ENCODE measurements around the gene ADAMTSL4. TPM values are rescaled to one million over a fixed set of nuclear protein-coding genes. Genes with fewer than 3 reads are reported as not detected.

Gene ADAMTSL4
- total and polyA plus RNA-seq, 9 of the 15 experiments (the other 6 are each of a cell fraction or from before 2014, with no cell fraction given) = 12.7 to 212 (median 35.6) TPM

DNA sequence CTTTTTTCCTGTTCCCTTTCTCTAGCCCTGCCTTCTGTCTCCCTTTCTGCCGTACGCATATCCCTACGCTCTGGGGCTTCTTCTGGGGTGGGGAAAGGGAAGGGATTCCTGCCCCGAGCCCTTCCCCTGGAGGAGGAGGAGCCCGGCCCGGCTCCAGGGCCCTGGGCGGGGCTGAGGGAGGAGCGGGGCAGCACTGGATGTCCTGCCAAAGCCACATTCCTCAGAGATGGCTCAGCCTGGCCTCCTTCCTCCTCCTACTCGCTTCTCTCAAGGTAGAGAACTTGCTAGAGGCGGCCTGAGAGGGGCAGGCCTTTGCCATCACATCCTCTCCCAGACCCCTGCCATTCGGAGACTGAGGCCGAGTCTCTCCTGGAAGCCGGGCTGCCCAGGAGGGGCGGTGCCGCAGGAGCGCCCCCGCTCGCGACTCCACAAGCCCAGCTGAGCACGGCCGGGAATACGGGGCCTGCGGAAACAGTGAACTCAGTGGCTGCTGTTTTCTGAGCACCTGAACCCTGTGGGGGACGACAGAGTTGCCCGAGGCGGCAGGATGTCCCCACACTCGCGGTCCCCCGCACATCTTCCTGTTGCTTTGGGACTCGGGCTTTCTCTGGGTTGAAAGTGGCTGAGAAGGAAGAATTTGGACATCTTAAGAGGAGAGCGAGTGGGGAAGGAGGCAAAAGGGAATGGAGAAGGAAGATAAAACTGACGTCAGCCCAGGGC, 12.2 kb downstream of the ADAMTSL4 start:
- in situ Hi-C loops (cut with MboI) = loop anchor here (10.0 kb wide), 1 partner anchor 433 kb away; no protein-coding TSS in a partner anchor
- FAIRE-seq (peak; percentile 91), ATAC-seq (peak; percentile 80), DNase-seq (ENCODE audit: extremely low read depth in 1 of 4, low spot score in 3 of 4) (peak; percentile 86 to 92 (median 88))
- H3K9ac ChIP-seq (ENCODE audit: insufficient read depth in 1 of 2, low read depth in 2 of 2, low read length in 2 of 2) = peak overlapping the region; percentile 65 to 89
- peaks cover 6% of the 10 kb centered on the region for H3K9me1 ChIP-seq (ENCODE audit: control insufficient read depth, insufficient read depth, low read length)
- H3K4me2 ChIP-seq (ENCODE audit: insufficient read depth, low read length) = peak overlapping the region; percentile 78
- no TSS peak for BruUV-seq (replicated peaks)
- peaks cover 31% of the 10 kb centered on the region for H3K79me2 ChIP-seq (ENCODE audit: control insufficient read depth, insufficient read depth, low read length)
- WGBS (ENCODE audit: insufficient coverage, low coverage, missing lambda C conversion rate) = 1% methylated on average over 30 of the region's 32 CpGs
- POLR2A ChIA-PET = interaction anchor here (0.5 to 6.5 kb wide), 28 partner anchors 10 to 1061 kb away, joined by 3 to 148 read pairs (median 3); partner anchors contain the start of genes C1orf56, CTSS, ECM1 and ENSA
- H3K9me3 ChIP-seq (replicated peaks; ENCODE audit: control insufficient read depth, insufficient read depth, low read depth, low read length) = no peaks in the 10 kb centered on the region
- H3K27ac ChIP-seq (ENCODE audit: extremely low read depth, low read depth, low read length) = peak overlapping the region; percentile 81
- H3K4me3 ChIP-seq = peak overlapping the region; percentile 26
- intact Hi-C loops (cut with micrococcal nuclease) = loop anchor here (1.0 to 5.0 kb wide), 5 partner anchors 60 to 436 kb away; partner anchors contain the start of gene GOLPH3L
- H3K27me3 ChIP-seq (ENCODE audit: control insufficient read depth in 2 of 2, insufficient read depth in 2 of 2, low read length in 2 of 2) = no peaks in the 10 kb centered on the region
- peaks cover 10% of the 10 kb centered on the region; the same call in 1 of the 2 replicates for H4K20me1 ChIP-seq (replicated peaks; ENCODE audit: control insufficient read depth, insufficient read depth, low read length)
- CTCF ChIA-PET (ENCODE audit: low intra/inter-chr PET ratio) = interaction anchor here (0.6 to 1.7 kb wide), 7 partner anchors 10 to 499 kb away, joined by 3 to 13 read pairs (median 4); partner anchors contain the start of gene MLLT11
- H3K36me3 ChIP-seq (ENCODE audit: control insufficient read depth, insufficient read depth, low read length) = peaks cover 72% of the 10 kb centered on the region
- peak overlapping the region; percentile 15; the same call in 1 of the 2 replicates for H2AFZ ChIP-seq (ENCODE audit: low read depth, low read length)
- peaks cover 38 to 70% of the 10 kb centered on the region in 2 experiments for H3K4me1 ChIP-seq (replicated peaks in 1 of 2; ENCODE audit: control insufficient read depth in 2 of 2, insufficient read depth in 2 of 2, low read length in 2 of 2)
- TF ChIP-seq, protein P1, sequence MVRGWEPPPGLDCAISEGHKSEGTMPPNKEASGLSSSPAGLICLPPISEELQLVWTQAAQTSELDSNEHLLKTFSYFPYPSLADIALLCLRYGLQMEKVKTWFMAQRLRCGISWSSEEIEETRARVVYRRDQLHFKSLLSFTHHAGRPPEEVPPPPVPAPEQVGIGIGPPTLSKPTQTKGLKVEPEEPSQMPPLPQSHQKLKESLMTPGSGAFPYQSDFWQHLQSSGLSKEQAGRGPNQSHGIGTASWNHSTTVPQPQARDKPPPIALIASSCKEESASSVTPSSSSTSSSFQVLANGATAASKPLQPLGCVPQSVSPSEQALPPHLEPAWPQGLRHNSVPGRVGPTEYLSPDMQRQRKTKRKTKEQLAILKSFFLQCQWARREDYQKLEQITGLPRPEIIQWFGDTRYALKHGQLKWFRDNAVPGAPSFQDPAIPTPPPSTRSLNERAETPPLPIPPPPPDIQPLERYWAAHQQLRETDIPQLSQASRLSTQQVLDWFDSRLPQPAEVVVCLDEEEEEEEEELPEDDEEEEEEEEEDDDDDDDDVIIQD (CRISPR knock-in tag; IDR thresholded peaks at IDR 0.05) = no peak
- TF ChIP-seq, protein P2, sequence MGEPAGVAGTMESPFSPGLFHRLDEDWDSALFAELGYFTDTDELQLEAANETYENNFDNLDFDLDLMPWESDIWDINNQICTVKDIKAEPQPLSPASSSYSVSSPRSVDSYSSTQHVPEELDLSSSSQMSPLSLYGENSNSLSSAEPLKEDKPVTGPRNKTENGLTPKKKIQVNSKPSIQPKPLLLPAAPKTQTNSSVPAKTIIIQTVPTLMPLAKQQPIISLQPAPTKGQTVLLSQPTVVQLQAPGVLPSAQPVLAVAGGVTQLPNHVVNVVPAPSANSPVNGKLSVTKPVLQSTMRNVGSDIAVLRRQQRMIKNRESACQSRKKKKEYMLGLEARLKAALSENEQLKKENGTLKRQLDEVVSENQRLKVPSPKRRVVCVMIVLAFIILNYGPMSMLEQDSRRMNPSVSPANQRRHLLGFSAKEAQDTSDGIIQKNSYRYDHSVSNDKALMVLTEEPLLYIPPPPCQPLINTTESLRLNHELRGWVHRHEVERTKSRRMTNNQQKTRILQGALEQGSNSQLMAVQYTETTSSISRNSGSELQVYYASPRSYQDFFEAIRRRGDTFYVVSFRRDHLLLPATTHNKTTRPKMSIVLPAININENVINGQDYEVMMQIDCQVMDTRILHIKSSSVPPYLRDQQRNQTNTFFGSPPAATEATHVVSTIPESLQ (CRISPR knock-in tag; IDR thresholded peaks at IDR 0.05) = no peak
- TF ChIP-seq TOE1 (IDR thresholded peaks at IDR 0.05; ENCODE audit: borderline replicate concordance) = peak; percentile 55
- TF ChIP-seq TOE1 (CRISPR knock-in tag; IDR thresholded peaks at IDR 0.05; ENCODE audit: borderline replicate concordance, low read depth) = no peak
- TF ChIP-seq, protein P3, sequence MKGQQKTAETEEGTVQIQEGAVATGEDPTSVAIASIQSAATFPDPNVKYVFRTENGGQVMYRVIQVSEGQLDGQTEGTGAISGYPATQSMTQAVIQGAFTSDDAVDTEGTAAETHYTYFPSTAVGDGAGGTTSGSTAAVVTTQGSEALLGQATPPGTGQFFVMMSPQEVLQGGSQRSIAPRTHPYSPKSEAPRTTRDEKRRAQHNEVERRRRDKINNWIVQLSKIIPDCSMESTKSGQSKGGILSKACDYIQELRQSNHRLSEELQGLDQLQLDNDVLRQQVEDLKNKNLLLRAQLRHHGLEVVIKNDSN (CRISPR knock-in tag; IDR thresholded peaks at IDR 0.05) = no peak
- peak; percentile 87 for TF ChIP-seq GTF2E2 (tag; IDR thresholded peaks at IDR 0.05)
- peak in 1 of 2 experiments; percentile 53 for TF ChIP-seq AFF1 (IDR thresholded peaks at IDR 0.05; ENCODE audit: low read depth in 1 of 2, partially characterized antibody in 2 of 2)
- TF ChIP-seq, protein P4, sequence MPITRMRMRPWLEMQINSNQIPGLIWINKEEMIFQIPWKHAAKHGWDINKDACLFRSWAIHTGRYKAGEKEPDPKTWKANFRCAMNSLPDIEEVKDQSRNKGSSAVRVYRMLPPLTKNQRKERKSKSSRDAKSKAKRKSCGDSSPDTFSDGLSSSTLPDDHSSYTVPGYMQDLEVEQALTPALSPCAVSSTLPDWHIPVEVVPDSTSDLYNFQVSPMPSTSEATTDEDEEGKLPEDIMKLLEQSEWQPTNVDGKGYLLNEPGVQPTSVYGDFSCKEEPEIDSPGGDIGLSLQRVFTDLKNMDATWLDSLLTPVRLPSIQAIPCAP (CRISPR knock-in tag; IDR thresholded peaks at IDR 0.05; ENCODE audit: borderline replicate concordance) = no peak

Measured in K562 (cell line).